Activated CD4-positive, alpha-beta memory T cell treated with anti-CD3 and anti-CD28 coated beads for 36 hours (primary cell): Measurements from ENCODE around the gene AK8. TPM values are rescaled to one million over a fixed set of nuclear protein-coding genes. Genes with fewer than 3 reads are reported as not detected.

Experiments
- CTCF ChIA-PET: fragments of 350-600 bp; sonication (Branson Sonifier 250); formaldehyde crosslinking; loops from one replicate; lab custom pipeline; 2021; ENCODE audit warnings: antibody characterized with exemption, inconsistent platforms; lab: Charles Lee
- POLR2A ChIA-PET: fragments of 350-600 bp; sonication (Branson Sonifier 250); formaldehyde crosslinking; loops from one replicate; lab custom pipeline; 2021; ENCODE audit warnings: antibody characterized with exemption; lab: Charles Lee
- DNase-seq: peaks from one replicate; pipeline ENCODE4 v3.0.0-alpha.2; 2020
- H3K27ac Mint-ChIP-seq: one replicate; pipeline ENCODE4 v1.8.0; 2021; ENCODE audit warnings: mixed read lengths
- H3K27me3 Mint-ChIP-seq: one replicate; pipeline ENCODE4 v1.8.0; 2021; ENCODE audit warnings: mixed read lengths
- H3K36me3 Mint-ChIP-seq: one replicate; pipeline ENCODE4 v1.8.0; 2021; ENCODE audit warnings: mixed read lengths
- H3K4me1 Mint-ChIP-seq: one replicate; pipeline ENCODE4 v1.8.0; 2021; ENCODE audit warnings: low read depth, mixed read lengths
- H3K4me3 Mint-ChIP-seq: one replicate; pipeline ENCODE4 v1.8.0; 2021; ENCODE audit warnings: mild to moderate bottlenecking, mixed read lengths
- H3K9me3 Mint-ChIP-seq: one replicate; pipeline ENCODE4 v1.8.0; 2021; ENCODE audit warnings: mixed read lengths
- intact Hi-C: fragments of 100-400 bp; cut with micrococcal nuclease; formaldehyde crosslinking; loops from one replicate; pipeline ENCODE4 v1.15.1; 2023
- total RNA-seq, 2 experiments: library from RNA; stranded (reverse); gene quantifications; one replicate each; pipeline ENCODE4 v1.2.3, GENCODE V29; 2021

The AK8 gene
- total RNA-seq, 2 experiments from 2014 or later: 0.10 to 0.39 TPM

GRCh38 chr9:132739710-132740310 is 138.3 kb downstream of the AK8 start:
- H3K4me3 Mint-ChIP-seq: no peak overlapping the region
- no peak for DNase-seq
- H3K27ac Mint-ChIP-seq: no peak overlapping the region
- intact Hi-C loops: no loop called here
- ChIA-PET CTCF (interaction anchor here (0.6 kb wide), 1 partner anchor 26 kb away, joined by 3 read pairs; no protein-coding TSS in a partner anchor), POLR2A (no interaction called here)
- peaks cover 29% of the 10 kb centered on the region for H3K27me3 Mint-ChIP-seq
- H3K4me1 Mint-ChIP-seq: peaks cover 2% of the 10 kb centered on the region
- H3K9me3 Mint-ChIP-seq: no peaks in the 10 kb centered on the region
- no peaks in the 10 kb centered on the region for H3K36me3 Mint-ChIP-seq

- no peak for DNase-seq
- H3K9me3 Mint-ChIP-seq: no peaks in the 10 kb centered on the region
- H3K27ac Mint-ChIP-seq: no peak overlapping the region
- H3K4me1 Mint-ChIP-seq: no peaks in the 10 kb centered on the region
- H3K4me3 Mint-ChIP-seq: no peak overlapping the region
- H3K36me3 Mint-ChIP-seq: no peaks in the 10 kb centered on the region
- POLR2A ChIA-PET: no interaction called here
- CTCF ChIA-PET: no interaction called here
- peaks cover 10% of the 10 kb centered on the region for H3K27me3 Mint-ChIP-seq
- intact Hi-C loops: no loop called here
Measured at GRCh38 chr9:132733260-132733815, 144.7 kb downstream of the AK8 start.

- Mint-ChIP-seq H3K27me3 (peaks cover 14% of the 10 kb centered on the region), H3K4me3 (no peak overlapping the region), H3K36me3 (no peaks in the 10 kb centered on the region), H3K9me3 (no peaks in the 10 kb centered on the region), H3K4me1 (no peaks in the 10 kb centered on the region), H3K27ac (no peak overlapping the region)
- ChIA-PET POLR2A (no interaction called here), CTCF (no interaction called here)
- no peak for DNase-seq
- intact Hi-C loops: no loop called here
Measured at GRCh38 chr9:132732326-132733259, 145.5 kb downstream of the AK8 start.

DNA sequence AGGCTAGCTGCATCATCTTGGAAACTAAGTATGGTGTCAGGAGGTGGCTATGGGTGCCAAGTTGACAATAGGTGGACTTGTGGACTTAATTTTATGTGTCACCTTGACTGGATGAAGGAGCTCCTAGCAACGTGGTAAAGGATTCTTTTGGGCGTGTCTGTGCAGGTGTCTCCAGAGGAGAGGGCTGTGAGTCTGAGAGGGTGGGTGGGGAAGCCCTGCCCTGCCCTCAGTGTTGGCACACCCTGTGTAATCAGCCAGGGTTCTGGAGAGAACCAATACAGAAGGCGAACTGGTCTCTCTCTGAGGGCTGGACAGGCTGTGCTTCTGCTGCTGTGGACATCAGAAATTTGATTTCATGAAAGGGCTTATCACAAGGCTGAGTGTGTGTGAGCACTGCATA is 146.9 kb downstream of the AK8 start:
- POLR2A ChIA-PET: no interaction called here
- no peaks in the 10 kb centered on the region for H3K9me3 Mint-ChIP-seq
- H3K27ac Mint-ChIP-seq: no peak overlapping the region
- H3K27me3 Mint-ChIP-seq: peaks cover 23% of the 10 kb centered on the region
- intact Hi-C loops: no loop called here
- no peak overlapping the region for H3K4me3 Mint-ChIP-seq
- H3K36me3 Mint-ChIP-seq: no peaks in the 10 kb centered on the region
- H3K4me1 Mint-ChIP-seq: no peaks in the 10 kb centered on the region
- DNase-seq: no peak
- CTCF ChIA-PET: no interaction called here

GRCh38 chr9:132730054-132731033 is 147.7 kb downstream of the AK8 start:
- ChIA-PET POLR2A (no interaction called here), CTCF (no interaction called here)
- H3K27me3 Mint-ChIP-seq: peaks cover 23% of the 10 kb centered on the region
- intact Hi-C loops: no loop called here
- no peak overlapping the region for H3K27ac Mint-ChIP-seq
- H3K4me3 Mint-ChIP-seq: no peak overlapping the region
- no peaks in the 10 kb centered on the region for H3K36me3 Mint-ChIP-seq
- H3K4me1 Mint-ChIP-seq: no peaks in the 10 kb centered on the region
- H3K9me3 Mint-ChIP-seq: no peaks in the 10 kb centered on the region
- DNase-seq: no peak

DNA sequence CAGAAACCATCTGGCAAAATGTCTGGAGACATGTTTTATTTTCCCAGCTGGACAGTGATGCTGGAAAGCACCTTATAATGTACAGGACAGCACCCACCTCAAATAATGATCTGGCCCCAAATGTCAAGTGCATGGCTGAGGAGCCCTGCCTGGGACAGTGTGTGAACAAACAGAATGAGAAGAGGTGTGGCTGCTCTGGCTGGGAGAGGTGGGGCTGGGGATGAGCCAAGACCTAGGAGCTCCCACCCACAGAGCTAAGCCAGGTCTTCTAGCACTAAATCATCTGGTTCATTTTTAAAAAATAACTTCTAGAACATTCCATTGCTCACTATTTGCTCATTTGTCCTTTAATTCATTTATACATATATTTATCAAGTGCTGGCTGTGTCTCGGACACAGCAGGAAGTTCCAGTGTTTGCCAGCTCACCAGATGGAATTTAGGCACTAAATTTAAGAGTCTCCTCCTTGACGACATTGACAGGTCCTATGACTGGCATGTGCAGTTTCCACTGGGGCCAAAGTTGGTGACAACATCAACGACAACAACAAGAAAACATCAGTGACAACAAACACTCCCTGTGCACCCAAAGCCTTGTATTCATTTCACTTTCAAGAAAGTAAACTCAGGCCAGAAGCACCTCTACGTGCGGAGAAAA is 148.7 kb downstream of the AK8 start:
- Mint-ChIP-seq H3K27ac (no peak overlapping the region), H3K4me1 (no peaks in the 10 kb centered on the region), H3K4me3 (no peak overlapping the region), H3K9me3 (no peaks in the 10 kb centered on the region), H3K36me3 (no peaks in the 10 kb centered on the region), H3K27me3 (peaks cover 23% of the 10 kb centered on the region)
- intact Hi-C loops: no loop called here
- POLR2A ChIA-PET: no interaction called here
- CTCF ChIA-PET: no interaction called here
- no peak for DNase-seq

- intact Hi-C loops: no loop called here
- H3K9me3 Mint-ChIP-seq: no peaks in the 10 kb centered on the region
Measured at GRCh38 chr9:132728497-132728896, 149.6 kb downstream of the AK8 start.

GRCh38 chr9:132728071-132728470 is 150.0 kb downstream of the AK8 start:
- H3K27ac Mint-ChIP-seq: no peak overlapping the region
- no peak for DNase-seq
- peaks cover 24% of the 10 kb centered on the region for H3K27me3 Mint-ChIP-seq
- intact Hi-C loops: no loop called here
- POLR2A ChIA-PET: no interaction called here
- H3K4me3 Mint-ChIP-seq: no peak overlapping the region
- no peaks in the 10 kb centered on the region for H3K9me3 Mint-ChIP-seq
- CTCF ChIA-PET: interaction anchor here (0.6 kb wide), 1 partner anchor 198 kb away, joined by 3 read pairs; no protein-coding TSS in a partner anchor
- H3K4me1 Mint-ChIP-seq: no peaks in the 10 kb centered on the region
- no peaks in the 10 kb centered on the region for H3K36me3 Mint-ChIP-seq

More at GRCh38 chr9:132728497-132728896, 149.6 kb downstream of the AK8 start:
- Mint-ChIP-seq H3K27me3 (peaks cover 23% of the 10 kb centered on the region), H3K36me3 (no peaks in the 10 kb centered on the region), H3K27ac (no peak overlapping the region), H3K4me1 (no peaks in the 10 kb centered on the region), H3K4me3 (no peak overlapping the region)
- ChIA-PET POLR2A (no interaction called here), CTCF (interaction anchor here (0.6 kb wide), 1 partner anchor 198 kb away, joined by 3 read pairs; no protein-coding TSS in a partner anchor)
- DNase-seq: no peak

DNA sequence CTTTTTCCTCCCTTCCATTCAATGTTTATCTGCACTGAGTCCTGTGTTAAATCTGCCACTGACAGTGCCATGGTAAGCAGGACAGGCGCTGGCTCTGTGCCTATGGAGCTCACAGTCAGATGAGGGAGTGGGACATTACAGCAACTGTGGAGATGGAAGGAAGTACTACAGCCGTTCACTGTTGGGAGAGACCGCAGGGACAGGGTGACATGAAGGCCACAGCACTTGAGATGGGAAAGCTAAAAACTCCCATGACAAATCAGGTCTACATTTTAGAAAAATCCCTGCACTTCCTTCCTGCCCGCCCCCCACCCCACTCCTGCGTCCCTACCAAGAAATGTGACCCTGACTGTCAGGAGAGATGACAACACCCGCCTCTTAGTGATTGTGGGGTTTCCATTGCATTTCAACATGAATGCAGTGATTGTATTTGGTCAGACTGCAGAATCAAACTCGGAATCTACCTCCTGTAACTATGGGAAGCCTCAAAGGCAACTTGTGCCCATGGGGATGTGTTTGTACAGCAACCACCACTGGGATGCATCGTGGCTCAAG is 151.4 kb downstream of the AK8 start:
- H3K4me3 Mint-ChIP-seq: no peak overlapping the region
- no peaks in the 10 kb centered on the region for H3K9me3 Mint-ChIP-seq
- no peaks in the 10 kb centered on the region for H3K4me1 Mint-ChIP-seq
- CTCF ChIA-PET: no interaction called here
- POLR2A ChIA-PET: no interaction called here
- intact Hi-C loops: no loop called here
- H3K36me3 Mint-ChIP-seq: no peaks in the 10 kb centered on the region
- DNase-seq: no peak
- H3K27me3 Mint-ChIP-seq: peaks cover 21% of the 10 kb centered on the region
- H3K27ac Mint-ChIP-seq: no peak overlapping the region

- H3K36me3 Mint-ChIP-seq: no peaks in the 10 kb centered on the region
- intact Hi-C loops: no loop called here
Measured at GRCh38 chr9:132725306-132725705, 152.8 kb downstream of the AK8 start.

DNA sequence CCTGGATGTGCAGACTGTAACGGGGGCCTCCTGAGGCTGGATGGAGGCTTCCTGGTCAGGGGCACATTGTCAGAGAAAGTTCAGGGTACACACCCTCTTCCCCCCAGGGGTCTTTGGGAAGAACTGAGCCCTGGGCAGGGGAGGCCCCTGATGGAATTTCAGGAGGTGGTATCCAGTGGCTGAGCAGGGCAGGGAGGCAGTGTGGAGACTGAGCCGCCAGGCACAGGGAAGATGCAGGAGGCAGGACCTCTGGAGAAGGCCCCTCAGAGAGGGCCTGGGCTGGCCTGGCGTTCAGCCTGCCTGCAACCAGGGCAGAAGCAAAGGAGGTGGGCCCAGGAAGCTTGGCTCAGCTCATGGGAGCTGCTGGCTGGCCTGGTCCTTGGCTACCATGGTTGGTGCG is 154.3 kb downstream of the AK8 start:
- no peak overlapping the region for H3K27ac Mint-ChIP-seq
- ChIA-PET POLR2A (no interaction called here), CTCF (no interaction called here)
- no peaks in the 10 kb centered on the region for H3K9me3 Mint-ChIP-seq
- no peak overlapping the region for H3K4me3 Mint-ChIP-seq
- intact Hi-C loops: no loop called here
- H3K27me3 Mint-ChIP-seq: peaks cover 15% of the 10 kb centered on the region
- H3K36me3 Mint-ChIP-seq: no peaks in the 10 kb centered on the region
- H3K4me1 Mint-ChIP-seq: no peaks in the 10 kb centered on the region
- DNase-seq: no peak

More at GRCh38 chr9:132725306-132725705, 152.8 kb downstream of the AK8 start:
- H3K4me3 Mint-ChIP-seq: no peak overlapping the region
- no peaks in the 10 kb centered on the region for H3K9me3 Mint-ChIP-seq
- H3K4me1 Mint-ChIP-seq: no peaks in the 10 kb centered on the region
- CTCF ChIA-PET: interaction anchor here (0.6 kb wide), 1 partner anchor 15 kb away, joined by 3 read pairs; no protein-coding TSS in a partner anchor
- POLR2A ChIA-PET: no interaction called here
- H3K27me3 Mint-ChIP-seq: peaks cover 15% of the 10 kb centered on the region
- DNase-seq: no peak
- no peak overlapping the region for H3K27ac Mint-ChIP-seq
